Endothelial cell of umbilical vein (primary cell): ENCODE results near the gene ZNF428. TPM values are rescaled to one million over a fixed set of nuclear protein-coding genes. Genes with fewer than 3 reads are reported as not detected.

Experiments used
- BruUV-seq: library from RNA; stranded (reverse); fragments of 400-500 nt; replicated peaks from 2 replicates; lab custom pipeline; 2021; lab: Mats Ljungman, UMichigan
- CTCF ChIA-PET: fragments of 300-600, 350-600 bp; sonication (Branson Sonifier 250); formaldehyde crosslinking; loops from one replicate; lab custom pipeline; 2021; ENCODE audit warnings: antibody characterized with exemption, inconsistent platforms; lab: Charles Lee
- POLR2A ChIA-PET: fragments of 300-600, 350-600 bp; sonication (Branson Sonifier 250); formaldehyde crosslinking; loops from one replicate; lab custom pipeline; 2021; ENCODE audit warnings: antibody characterized with exemption, inconsistent platforms; lab: Charles Lee
- DNase-seq: peaks from one replicate; pipeline ENCODE4 v3.0.0-alpha.2; 2011; ENCODE audit warnings: low read depth, low spot score
- FAIRE-seq: peaks from 2 replicates; lab custom pipeline; 2011; peaks lifted over from hg19 to GRCh38; lab: Jason Lieb, UNC
- H2AFZ ChIP-seq: 2 replicates; pipeline ENCODE4 v1.6.0; 2012; ENCODE audit warnings: low read depth, low read length, control low read depth, inconsistent platforms
- H3K27ac ChIP-seq: 2 replicates; pipeline ENCODE4 v1.5.1; 2011; ENCODE audit warnings: low read depth, mild to moderate bottlenecking, control low read depth, low read length, moderate library complexity; ENCODE audit not compliant: insufficient read depth
- H3K27me3 ChIP-seq, 2 experiments: 2 replicates each; pipeline versions ENCODE4 v1.6.0 to v1.6.1; 2011; ENCODE audit warnings: low read length in 2 of 2, mixed read lengths in 1 of 2; ENCODE audit not compliant: control insufficient read depth in 2 of 2, insufficient read depth in 2 of 2
- H3K36me3 ChIP-seq, 2 experiments: 2 replicates in 1 of 2; 3 replicates in 1 of 2; pipeline ENCODE4 v1.5.1; 2011; ENCODE audit warnings: low read length in 2 of 2, mild to moderate bottlenecking in 1 of 2, moderate library complexity in 1 of 2; ENCODE audit not compliant: control insufficient read depth in 2 of 2, insufficient read depth in 2 of 2; ENCODE audit errors: extremely low read depth in 1 of 2
- H3K4me1 ChIP-seq: 3 replicates; pipeline ENCODE4 v1.5.1; 2011; ENCODE audit warnings: mild to moderate bottlenecking, low read length; ENCODE audit not compliant: control insufficient read depth, insufficient read depth; ENCODE audit errors: extremely low read depth
- H3K4me2 ChIP-seq: 2 replicates; pipeline ENCODE4 v1.6.1; 2011; ENCODE audit warnings: low read length, control low read depth, mixed read lengths; ENCODE audit not compliant: insufficient read depth
- H3K4me3 ChIP-seq, 3 experiments: fragments of 200-600 bp in 1 of 3; sonication (generic), shearing (Covaris generic) in 1 of 3; replicated peaks in 1 of 3; 2 replicates each; pipeline ENCODE4 v1.5.1; 2011 to 2016; ENCODE audit warnings: control low read depth in 3 of 3, low read length in 3 of 3, mild to moderate bottlenecking in 2 of 3, inconsistent platforms in 1 of 3, low read depth in 1 of 3, moderate library complexity in 1 of 3; ENCODE audit not compliant: insufficient read depth in 1 of 3
- H3K79me2 ChIP-seq: 2 replicates; pipeline ENCODE4 v1.6.0; 2012; ENCODE audit warnings: low read length, inconsistent platforms; ENCODE audit not compliant: control insufficient read depth, insufficient read depth
- H3K9ac ChIP-seq: replicated peaks from 2 replicates; pipeline ENCODE3; 2011; ENCODE audit warnings: low read length, control low read depth; ENCODE audit not compliant: insufficient read depth; ENCODE audit errors: extremely low read depth
- H3K9me1 ChIP-seq: replicated peaks from 3 replicates; pipeline ENCODE4 v1.6.0; 2011; ENCODE audit warnings: mild to moderate bottlenecking, low read length; ENCODE audit not compliant: control insufficient read depth, insufficient read depth; ENCODE audit errors: extremely low read depth
- H3K9me3 ChIP-seq: replicated peaks from 2 replicates; pipeline ENCODE4 v1.5.1; 2012; ENCODE audit warnings: low read length, inconsistent platforms; ENCODE audit not compliant: control insufficient read depth, insufficient read depth
- H4K20me1 ChIP-seq: replicated peaks from 2 replicates; pipeline ENCODE3; 2011; ENCODE audit warnings: mild to moderate bottlenecking, low read length; ENCODE audit not compliant: control insufficient read depth, insufficient read depth; ENCODE audit errors: extremely low read depth
- EZH2 ChIP-seq: IDR thresholded peaks from 2 replicates; pipeline ENCODE4 v1.6.1; 2012; ENCODE audit warnings: borderline replicate concordance, low read depth, mild to moderate bottlenecking, moderate library complexity, low read length, inconsistent platforms; ENCODE audit not compliant: severe bottlenecking
- FOS ChIP-seq: IDR thresholded peaks from 2 replicates; pipeline ENCODE4 v1.6.1; 2011; ENCODE audit warnings: mild to moderate bottlenecking, low read length, moderate library complexity, borderline replicate concordance; ENCODE audit not compliant: insufficient read depth
- GATA2 ChIP-seq: IDR thresholded peaks from 2 replicates; pipeline ENCODE4 v1.7.0; 2011; ENCODE audit warnings: low read depth, mild to moderate bottlenecking, moderate library complexity, mixed read lengths, low read length; ENCODE audit not compliant: insufficient read length, insufficient read depth
- JUN ChIP-seq: IDR thresholded peaks from 2 replicates; pipeline ENCODE4 v1.6.1; 2011; ENCODE audit warnings: borderline replicate concordance, low read depth; ENCODE audit not compliant: insufficient read length, insufficient read depth
- MYC ChIP-seq: IDR thresholded peaks from one replicate; pipeline ENCODE4 v1.6.1; 2011; ENCODE audit warnings: mild to moderate bottlenecking, low read depth, low read length
- POLR2A ChIP-seq: IDR thresholded peaks from 2 replicates; pipeline ENCODE4 v1.6.1; 2012; ENCODE audit warnings: low read depth, mild to moderate bottlenecking, control low read depth, low read length
- POLR2AphosphoS5 ChIP-seq: IDR thresholded peaks from 2 replicates; pipeline ENCODE4 v1.6.1; 2012; ENCODE audit warnings: low read depth, mild to moderate bottlenecking, control low read depth, low read length, moderate library complexity; ENCODE audit not compliant: insufficient read depth
- dilution Hi-C: fragments of 300-500 bp; cut with MboI; formaldehyde crosslinking; loops from one replicate; pipeline ENCODE4 v1.15.0; 2019; ENCODE audit warnings: low sequenced_read_pairs; ENCODE audit not compliant: extremely low pct_ligation_motif_present
- intact Hi-C: fragments of 100-400 bp; cut with micrococcal nuclease; formaldehyde crosslinking; loops from one replicate; pipeline ENCODE4 v1.10.0; 2022
- polyA plus RNA-seq, 4 experiments: library from polyadenylated mRNA; depleted of rRNA in 3 of 4; stranded (reverse) in 3 of 4; unstranded in 1 of 4; fragments of >200 nt; gene quantifications; 2 replicates each; pipeline versions ENCODE4 v1.2.1 to v1.2.3, GENCODE V29; 2011 to 2012; ENCODE audit warnings: missing spikeins in 1 of 4
- total RNA-seq: library from RNA; stranded (reverse); gene quantifications from 2 replicates; pipeline ENCODE4 v1.2.3, GENCODE V29; 2021
- TF ChIP-seq, protein P1 (sequence below), 2 donors: IDR thresholded peaks; 1 replicate in 1 of 2; 2 replicates in 1 of 2; pipeline ENCODE4 v1.5.1; 2011; ENCODE audit warnings: low read length in 2 of 2, mild to moderate bottlenecking in 2 of 2, moderate library complexity in 2 of 2, control low read depth in 1 of 2, inconsistent platforms in 1 of 2, low read depth in 1 of 2; ENCODE audit not compliant: insufficient read depth in 1 of 2; ENCODE audit errors: extremely low read depth in 1 of 2
- TF ChIP-seq, protein P2 (sequence below): IDR thresholded peaks from 2 replicates; pipeline ENCODE4 v1.6.1; 2011; ENCODE audit not compliant: insufficient read depth, insufficient read length

ZNF428 gene
- total and polyA plus RNA-seq, 2 donors (not counting 3 experiments of a cell fraction or from before 2014, with no cell fraction given), result 29.2 to 56.2 TPM

- TF ChIP-seq POLR2A, result no peak
- TF ChIP-seq, protein P1, sequence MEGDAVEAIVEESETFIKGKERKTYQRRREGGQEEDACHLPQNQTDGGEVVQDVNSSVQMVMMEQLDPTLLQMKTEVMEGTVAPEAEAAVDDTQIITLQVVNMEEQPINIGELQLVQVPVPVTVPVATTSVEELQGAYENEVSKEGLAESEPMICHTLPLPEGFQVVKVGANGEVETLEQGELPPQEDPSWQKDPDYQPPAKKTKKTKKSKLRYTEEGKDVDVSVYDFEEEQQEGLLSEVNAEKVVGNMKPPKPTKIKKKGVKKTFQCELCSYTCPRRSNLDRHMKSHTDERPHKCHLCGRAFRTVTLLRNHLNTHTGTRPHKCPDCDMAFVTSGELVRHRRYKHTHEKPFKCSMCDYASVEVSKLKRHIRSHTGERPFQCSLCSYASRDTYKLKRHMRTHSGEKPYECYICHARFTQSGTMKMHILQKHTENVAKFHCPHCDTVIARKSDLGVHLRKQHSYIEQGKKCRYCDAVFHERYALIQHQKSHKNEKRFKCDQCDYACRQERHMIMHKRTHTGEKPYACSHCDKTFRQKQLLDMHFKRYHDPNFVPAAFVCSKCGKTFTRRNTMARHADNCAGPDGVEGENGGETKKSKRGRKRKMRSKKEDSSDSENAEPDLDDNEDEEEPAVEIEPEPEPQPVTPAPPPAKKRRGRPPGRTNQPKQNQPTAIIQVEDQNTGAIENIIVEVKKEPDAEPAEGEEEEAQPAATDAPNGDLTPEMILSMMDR (IDR thresholded peaks at IDR 0.05; ENCODE audit: extremely low read depth in 1 of 2, insufficient read depth in 1 of 2, low read depth in 1 of 2, low read length in 2 of 2), result peak; percentile 28 to 39
- Histone ChIP-seq H3K9me1 (no peaks in the 10 kb centered on the region), H3K4me2 (no peak overlapping the region), H3K9ac (no peak overlapping the region), H2AFZ (no peak overlapping the region), H3K79me2 (peaks cover 49% of the 10 kb centered on the region), H3K27me3 (no peaks in the 10 kb centered on the region), H3K27ac (no peak overlapping the region), H3K36me3 (peaks cover 7 to 11% of the 10 kb centered on the region in 2 experiments), H3K9me3 (no peaks in the 10 kb centered on the region), H3K4me1 (peaks cover 23% of the 10 kb centered on the region), H4K20me1 (no peaks in the 10 kb centered on the region), H3K4me3 (no peak overlapping the region)
- CTCF ChIA-PET, result interaction anchor here (0.6 to 1.7 kb wide), 12 partner anchors 11 to 129 kb away, joined by 3 to 15 read pairs (median 4); partner anchors contain the start of genes IRGQ and ZNF576
- dilution Hi-C loops, result no loop called here
- POLR2A ChIA-PET, result interaction anchor here (1.0 kb wide), 1 partner anchor 126 kb away, joined by 3 read pairs; no protein-coding TSS in a partner anchor
- no TSS peak for BruUV-seq
- DNase-seq (no peak), FAIRE-seq (no peak)
- intact Hi-C loops, result no loop called here
Measured at GRCh38 chr19:43662487-43662886, 43.1 kb upstream of the ZNF428 start.

DNA sequence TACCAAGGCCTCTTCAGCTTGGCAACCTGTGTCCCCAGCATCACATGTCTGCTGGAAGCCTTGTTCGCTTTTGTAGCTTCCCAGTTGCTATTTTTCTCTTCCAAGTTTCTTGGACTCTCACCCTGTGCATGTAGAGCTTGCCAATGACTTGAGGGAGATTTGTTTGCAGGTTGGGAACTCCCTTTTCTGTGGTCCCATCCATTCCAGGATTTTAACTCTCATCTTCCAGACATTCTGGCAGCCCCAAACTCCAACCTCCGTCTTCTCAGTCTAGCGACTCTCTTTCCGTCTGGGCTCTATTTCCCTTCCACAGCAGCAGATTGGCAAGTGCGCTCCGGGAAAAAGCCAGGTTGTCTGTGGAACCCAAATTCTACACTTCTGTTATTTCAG lies 41.5 kb upstream of the ZNF428 start:
- dilution Hi-C loops, result no loop called here
- CTCF ChIA-PET, result no interaction called here
- no peaks in the 10 kb centered on the region for H3K9me1 ChIP-seq
- no peak overlapping the region for H3K9ac ChIP-seq
- peaks cover 8% of the 10 kb centered on the region in 2 experiments for H3K36me3 ChIP-seq
- H3K4me1 ChIP-seq, result peaks cover 20% of the 10 kb centered on the region
- peaks cover 40% of the 10 kb centered on the region for H3K79me2 ChIP-seq
- POLR2A ChIA-PET, result no interaction called here
- H3K27ac ChIP-seq, result no peak overlapping the region
- H3K27me3 ChIP-seq, result no peaks in the 10 kb centered on the region
- no TSS peak for BruUV-seq
- FAIRE-seq, result no peak
- no peak overlapping the region for H2AFZ ChIP-seq
- H3K9me3 ChIP-seq, result no peaks in the 10 kb centered on the region
- TF ChIP-seq, protein P1 (IDR thresholded peaks at IDR 0.05; ENCODE audit: extremely low read depth in 1 of 2, insufficient read depth in 1 of 2, low read depth in 1 of 2, low read length in 2 of 2), result no peak
- no peak for TF ChIP-seq EZH2
- no peak for TF ChIP-seq POLR2A
- TF ChIP-seq, protein P2, sequence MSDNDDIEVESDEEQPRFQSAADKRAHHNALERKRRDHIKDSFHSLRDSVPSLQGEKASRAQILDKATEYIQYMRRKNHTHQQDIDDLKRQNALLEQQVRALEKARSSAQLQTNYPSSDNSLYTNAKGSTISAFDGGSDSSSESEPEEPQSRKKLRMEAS, result no peak
- TF ChIP-seq GATA2, result no peak
- no peak for TF ChIP-seq FOS
- TF ChIP-seq MYC, result no peak
- no peak for TF ChIP-seq JUN
- TF ChIP-seq POLR2AphosphoS5, result no peak
- no peaks in the 10 kb centered on the region for H4K20me1 ChIP-seq
- intact Hi-C loops, result no loop called here
- H3K4me3 ChIP-seq, result no peak overlapping the region
- no peak for DNase-seq
- H3K4me2 ChIP-seq, result no peak overlapping the region
